GM21526 (cell line): ENCODE data around the gene OLA1.

Experiments
- ATAC-seq: cut with Tn5 transposase; IDR thresholded peaks from one replicate; pipeline ENCODE4 v1.9.1; 2021; ENCODE audit warnings: moderate library complexity; ENCODE audit not compliant: unreplicated experiment, low FRiP score

Gene OLA1

DNA sequence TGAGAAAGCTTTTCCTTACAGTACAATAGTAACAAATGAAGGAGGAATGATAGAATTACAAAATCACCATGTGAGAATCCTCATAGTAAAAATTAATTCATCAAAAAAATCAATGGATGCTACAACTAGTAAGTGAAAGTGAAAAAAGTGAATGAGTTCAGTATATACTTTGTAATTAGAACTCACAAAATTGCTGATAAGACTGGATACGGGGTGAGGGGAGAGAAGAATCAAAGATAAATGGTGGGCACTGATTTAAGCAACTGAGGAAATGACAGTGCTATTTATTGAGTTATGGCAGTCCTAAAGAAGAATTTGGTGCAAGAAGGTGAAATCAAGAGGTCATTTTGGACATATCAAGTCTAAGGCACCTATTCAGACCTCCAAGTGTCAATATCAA lies 20.6 kb downstream of the OLA1 start:
- no peak for ATAC-seq

DNA sequence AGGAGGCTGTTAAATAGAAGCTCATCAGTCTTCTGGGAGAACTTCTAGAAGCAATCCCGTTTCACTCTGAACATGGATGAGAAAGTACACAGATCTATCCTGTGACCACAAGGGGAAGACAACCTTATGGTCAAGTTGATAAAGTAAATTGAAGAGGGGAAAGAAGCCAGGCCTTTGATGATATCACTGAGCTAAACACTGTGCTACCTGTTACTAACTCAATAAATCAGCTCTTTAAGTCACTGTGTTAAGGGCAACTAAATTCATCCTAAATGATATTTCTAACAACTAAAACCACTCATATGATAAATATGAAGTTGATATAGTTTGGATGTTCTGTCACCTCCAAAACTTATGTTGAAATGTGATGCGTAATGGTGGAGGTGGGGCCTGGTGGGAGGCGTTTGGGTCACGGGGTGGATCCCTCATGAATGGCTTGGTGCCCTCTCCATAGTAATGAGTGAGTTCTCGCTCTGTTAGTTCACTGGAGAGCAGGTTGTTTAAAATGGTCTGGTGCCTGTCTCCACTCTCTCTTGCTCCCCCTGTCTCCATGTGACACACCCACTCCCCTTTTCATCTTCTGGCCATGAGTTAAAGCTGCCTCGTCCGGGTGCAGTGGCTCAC lies 23.6 kb downstream of the OLA1 start:
- no peak for ATAC-seq

DNA sequence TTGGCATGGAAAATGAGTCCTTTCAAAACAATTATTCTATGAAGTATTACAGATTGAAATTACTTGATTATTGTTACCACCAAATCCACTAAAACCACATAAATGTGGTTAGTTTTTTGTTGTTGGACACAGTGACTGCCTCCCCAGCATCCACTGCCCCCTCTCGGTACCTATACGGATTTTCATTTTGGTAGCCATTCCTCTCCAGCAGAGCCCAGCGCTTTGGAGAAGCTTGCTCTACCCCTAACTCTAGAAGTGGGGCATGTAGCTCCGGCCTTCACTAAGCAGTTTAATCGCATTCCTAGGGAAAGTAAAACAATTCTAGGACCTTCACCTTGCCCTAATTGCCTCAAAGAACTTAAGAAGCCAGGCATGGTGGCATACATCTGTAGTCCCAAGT lies 24.2 kb downstream of the OLA1 start:
- ATAC-seq = no peak

DNA sequence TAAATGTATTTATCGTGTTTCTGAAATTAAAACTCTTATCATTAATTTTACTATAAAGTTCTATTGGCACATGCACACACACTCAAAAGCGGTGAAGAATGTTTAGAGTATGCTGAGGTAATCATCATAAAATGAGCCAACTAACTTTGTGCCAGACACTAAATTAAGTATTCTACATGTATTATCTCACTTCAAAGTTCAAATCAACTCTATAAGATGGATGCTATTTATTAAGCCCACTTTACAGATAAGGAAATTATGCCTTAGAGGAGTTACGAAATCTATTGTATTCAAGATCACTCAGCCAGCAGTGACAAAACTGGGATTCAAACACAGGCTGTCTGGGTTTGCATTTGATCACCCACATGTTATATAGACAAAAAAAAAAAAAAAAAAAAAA lies 24.9 kb downstream of the OLA1 start:
- no peak for ATAC-seq

DNA sequence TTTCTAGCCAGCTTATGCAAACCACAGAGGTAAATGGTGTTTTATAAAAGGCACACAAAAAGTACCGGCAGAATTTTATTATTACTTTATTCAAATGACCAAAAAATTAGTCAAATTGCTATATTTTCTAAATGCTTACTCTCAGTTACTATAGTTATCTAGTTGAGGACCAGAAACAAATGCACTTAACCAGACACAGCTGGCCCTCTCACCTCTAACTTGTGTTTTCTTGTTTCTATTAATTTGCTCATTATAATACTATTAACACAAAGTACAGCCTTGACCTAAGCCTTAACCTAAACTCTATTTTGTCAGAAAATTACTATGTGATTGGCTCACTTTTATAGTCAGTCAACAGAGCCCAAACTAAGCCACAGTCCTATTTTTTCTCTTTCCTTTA lies 26.2 kb downstream of the OLA1 start:
- ATAC-seq = no peak

DNA sequence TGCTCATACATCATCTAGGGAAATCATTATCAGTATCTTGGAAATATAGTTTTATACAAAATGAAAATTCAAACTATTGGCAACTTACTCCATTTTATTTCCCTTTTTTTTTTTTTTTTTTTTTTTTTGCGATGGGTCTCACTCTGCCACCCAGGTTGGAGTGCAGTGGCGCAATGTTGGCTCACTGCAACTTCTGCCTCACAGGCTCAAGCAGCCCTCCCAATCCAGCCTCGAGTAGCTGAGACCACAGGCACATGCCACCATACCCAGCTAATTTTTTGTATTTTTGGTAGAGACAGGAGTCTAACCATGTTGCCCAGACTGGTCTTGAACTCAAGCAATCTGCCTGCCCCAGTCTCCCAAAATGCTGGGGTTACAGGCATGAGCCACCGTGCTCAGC lies 29.0 kb downstream of the OLA1 start:
- ATAC-seq = no peak

DNA sequence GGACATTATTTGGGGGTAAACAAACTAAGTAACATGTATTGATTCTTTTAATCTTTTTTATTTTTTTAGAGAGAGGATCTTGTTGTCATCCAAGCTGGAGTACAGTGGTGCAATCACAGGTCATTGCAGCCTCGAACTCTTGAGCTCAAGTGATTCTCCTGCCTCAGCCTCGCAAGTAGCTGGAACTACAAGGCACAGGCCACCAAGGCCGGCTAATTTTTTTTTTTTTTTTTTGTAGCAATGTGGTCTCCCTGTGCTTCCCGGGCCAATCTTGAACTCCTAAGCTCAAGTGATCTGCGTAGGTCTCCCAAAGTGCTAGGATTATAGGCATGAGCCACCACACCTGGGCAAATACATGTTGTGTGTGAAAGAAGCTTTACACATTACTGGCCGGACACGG lies 29.6 kb downstream of the OLA1 start:
- ATAC-seq = no peak

DNA sequence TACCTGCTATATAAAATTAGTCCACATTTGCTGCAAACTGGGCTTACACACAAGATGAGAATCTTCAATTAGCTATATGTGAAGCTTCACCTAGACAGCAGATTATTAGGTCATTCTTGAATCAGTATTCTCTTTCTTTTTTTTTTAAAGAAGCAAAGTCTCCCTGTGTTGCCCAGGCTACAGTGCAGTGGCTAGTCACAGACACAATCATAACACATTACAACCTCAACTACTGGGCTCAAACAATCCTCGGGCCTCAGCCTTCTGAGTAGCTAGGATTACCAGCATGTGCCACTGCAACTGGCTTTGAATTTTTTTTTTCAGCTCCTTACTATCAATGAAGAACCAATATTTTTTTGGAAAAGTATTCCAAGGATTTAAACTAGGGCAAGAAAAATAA lies 30.5 kb downstream of the OLA1 start:
- no peak for ATAC-seq

DNA sequence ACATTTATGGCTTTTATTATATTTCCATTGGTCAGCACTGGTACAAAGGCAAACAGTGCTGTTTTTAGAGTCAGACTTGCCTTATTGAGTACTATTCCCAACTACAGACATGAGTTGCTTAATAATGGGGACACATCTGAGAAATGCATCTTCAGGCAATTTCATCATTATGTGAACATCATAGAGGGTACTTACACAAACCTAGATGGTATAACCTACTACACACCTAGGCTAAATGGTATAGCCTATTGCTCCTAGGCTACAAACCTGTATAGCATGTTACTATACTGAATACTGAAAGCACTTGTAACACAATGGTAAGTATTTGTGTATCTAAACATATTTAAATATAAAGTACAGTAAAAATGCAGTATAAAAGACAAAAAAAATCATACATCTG lies 36.4 kb downstream of the OLA1 start:
- ATAC-seq = no peak

DNA sequence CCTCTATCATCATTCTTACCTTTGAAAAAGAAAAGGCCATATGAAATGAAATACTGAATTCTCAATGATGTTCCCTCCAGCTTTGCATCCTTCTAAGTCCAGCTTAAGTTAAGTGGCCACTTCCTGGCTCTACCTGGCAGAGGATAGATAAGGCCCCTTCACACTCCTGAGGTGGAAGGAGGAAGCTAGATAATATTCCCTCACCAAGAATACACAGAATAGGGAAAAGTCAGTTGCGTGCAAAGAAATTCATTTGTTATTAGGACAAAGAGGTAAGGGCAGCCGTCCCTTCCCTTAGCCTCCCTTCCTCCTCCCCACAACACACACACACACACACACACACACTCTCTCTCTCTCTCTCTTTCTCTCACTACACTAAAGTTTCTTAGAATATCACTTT lies 37.5 kb downstream of the OLA1 start:
- no peak for ATAC-seq

DNA sequence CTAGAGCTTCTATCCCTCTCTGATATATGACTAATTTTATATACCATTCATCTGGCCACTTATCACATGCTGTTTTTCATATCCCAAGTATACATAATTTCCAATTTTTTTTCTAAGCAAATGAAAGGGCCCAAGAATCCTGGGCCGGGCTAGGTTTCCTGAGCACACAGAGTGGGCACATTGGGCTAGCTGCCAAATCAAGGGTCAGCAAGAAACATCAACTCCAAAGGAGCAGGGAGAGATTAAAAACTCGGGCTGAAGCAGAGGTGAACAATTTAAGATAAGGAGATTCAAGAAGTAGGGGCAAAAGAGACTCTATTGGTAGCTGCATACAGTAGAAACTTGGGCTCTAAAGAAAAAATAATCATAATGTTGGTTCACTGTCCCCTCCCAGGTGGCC lies 39.0 kb downstream of the OLA1 start:
- no peak for ATAC-seq

DNA sequence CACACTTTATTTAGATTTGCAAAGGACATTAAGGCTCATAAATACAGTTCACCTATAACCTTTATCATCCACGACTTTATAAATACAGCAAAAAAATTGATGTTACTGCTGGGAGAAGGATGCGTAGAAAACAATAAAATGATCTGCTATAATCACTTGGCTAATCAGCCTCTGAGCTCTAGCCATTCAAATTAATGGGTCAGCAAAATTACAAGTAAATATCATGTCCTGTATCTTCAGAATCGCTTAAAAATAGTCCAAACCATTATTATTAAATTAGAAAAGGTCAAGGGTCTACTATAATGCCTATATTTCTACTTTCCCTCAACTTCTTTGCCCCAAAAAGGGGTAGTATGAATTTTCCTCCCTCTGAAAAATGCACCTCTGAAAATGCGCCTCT lies 40.3 kb downstream of the OLA1 start:
- ATAC-seq = no peak

DNA sequence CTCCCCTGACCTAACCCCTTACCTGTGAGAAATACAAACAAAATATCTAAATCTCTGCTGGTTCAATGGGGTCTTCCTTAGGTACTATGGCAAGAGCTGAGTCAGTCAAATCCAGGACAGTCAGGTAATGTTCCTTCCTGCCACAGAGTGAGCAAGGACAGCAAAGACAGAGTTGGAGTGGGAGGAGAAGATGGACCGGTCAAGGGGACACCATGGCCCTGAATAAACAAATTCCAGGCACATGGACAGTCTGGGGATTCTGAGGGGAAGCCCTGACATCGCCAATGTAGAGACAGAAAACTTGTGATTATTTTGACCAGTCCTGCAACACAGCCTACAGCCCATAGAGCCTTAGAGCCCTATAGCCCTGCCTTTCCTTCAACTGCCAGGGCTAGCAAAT lies 42.8 kb downstream of the OLA1 start:
- no peak for ATAC-seq

DNA sequence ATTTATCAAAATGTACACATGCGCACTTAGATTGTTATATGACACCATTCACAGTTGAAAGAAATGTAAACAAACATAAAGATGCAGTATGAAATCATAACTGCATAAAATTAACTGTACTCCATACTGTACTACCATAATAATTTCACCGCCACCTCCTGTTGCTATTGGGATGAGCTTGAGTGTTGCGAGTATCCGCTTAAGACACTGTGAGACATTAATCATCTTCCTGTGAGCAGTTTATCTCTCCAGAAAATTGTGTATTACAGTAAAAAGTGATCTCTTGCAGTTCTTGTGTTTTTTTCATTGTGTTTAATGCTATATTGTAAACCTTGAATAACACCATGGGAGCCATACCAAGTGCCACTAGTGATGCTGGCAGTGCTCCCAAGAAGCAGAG lies 46.1 kb downstream of the OLA1 start:
- no peak for ATAC-seq

DNA sequence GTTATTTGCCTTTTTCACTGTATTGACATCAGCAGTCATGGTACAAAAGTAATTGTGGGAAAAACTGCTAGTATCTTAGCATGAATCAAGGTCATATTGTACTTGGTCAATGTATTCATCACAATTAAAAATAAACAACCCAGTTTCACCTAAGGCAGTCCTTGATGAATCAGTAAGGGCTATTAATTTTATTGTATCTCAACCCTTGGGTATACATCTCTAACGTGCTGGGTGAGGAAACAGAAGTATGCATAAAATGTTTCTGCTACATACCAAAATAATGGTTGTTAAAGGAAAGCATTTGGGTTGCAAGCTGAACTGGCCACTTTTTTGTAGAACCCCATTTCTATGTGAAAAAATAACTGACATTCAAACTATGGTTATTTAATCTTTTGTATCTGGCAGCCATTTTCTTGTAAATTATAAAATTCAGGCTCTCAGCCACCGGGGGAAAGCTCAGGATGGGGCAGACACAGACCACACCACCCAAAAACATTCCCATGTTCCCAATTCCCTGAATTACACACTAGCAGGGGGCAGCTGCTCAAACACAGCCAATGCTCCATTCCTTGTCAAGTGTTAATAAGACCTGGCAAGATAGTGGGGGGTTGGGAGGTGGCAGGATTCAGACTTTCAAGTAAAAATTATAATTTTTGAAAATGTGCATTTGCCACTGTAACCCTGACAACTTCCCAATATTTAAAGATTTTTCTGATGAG lies 49.3 kb downstream of the OLA1 start:
- no peak for ATAC-seq

DNA sequence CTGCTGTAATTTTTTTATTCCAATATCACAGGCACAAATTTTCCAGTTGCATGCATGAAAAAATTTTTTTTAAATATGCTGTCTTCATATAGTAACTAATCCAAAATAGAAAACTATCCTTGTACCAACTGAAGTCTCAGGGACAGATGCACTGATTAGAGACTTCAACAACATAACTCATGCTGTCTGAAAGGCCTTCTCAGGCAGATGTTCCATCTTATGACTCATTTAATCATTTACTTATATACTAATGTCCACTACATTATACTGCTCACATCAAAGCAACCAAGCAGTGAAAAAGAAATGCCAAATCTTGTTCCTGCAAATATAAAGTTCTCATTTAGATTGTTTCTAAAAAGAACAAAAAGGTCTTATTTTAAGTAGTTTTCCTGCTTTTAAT lies 53.1 kb downstream of the OLA1 start:
- ATAC-seq = no peak

DNA sequence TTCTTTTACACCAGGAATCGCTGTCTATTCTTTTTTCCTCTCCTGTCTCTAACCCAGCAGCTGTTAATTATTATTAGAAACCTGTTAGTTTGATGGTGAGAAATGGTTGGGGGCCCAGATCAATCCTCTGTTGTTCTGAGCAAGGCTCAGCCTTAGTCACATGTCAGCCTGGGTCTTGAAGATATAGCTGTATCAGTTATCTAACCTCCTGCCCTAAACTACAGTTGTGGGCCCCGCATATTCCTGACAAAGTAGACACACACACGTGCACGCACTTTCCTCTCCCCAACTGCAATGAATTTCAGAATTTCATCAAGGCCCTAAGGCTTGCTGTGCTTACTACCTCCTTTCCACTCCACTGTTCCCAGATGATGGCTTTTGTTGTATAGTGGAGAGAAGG lies 54.6 kb downstream of the OLA1 start:
- ATAC-seq = no peak

DNA sequence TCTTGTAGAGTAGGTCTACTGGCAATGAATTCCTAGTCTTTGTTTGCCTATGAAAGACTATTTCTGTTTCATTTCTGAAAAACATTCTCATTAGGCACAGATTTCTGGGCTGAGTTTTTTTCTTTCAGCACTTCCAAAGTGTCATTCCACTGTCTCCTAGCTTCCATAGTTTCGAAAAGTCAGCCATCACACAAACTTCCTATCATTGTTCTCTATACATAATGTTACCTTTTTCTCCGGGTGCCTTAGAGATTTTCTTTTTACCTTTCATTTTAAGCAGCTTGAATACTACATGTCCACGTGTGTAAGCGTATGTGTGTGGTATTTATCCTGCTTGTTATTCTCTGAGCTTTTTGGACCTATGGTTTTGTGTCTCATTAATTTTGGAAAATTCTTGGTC lies 55.7 kb downstream of the OLA1 start:
- ATAC-seq = no peak

DNA sequence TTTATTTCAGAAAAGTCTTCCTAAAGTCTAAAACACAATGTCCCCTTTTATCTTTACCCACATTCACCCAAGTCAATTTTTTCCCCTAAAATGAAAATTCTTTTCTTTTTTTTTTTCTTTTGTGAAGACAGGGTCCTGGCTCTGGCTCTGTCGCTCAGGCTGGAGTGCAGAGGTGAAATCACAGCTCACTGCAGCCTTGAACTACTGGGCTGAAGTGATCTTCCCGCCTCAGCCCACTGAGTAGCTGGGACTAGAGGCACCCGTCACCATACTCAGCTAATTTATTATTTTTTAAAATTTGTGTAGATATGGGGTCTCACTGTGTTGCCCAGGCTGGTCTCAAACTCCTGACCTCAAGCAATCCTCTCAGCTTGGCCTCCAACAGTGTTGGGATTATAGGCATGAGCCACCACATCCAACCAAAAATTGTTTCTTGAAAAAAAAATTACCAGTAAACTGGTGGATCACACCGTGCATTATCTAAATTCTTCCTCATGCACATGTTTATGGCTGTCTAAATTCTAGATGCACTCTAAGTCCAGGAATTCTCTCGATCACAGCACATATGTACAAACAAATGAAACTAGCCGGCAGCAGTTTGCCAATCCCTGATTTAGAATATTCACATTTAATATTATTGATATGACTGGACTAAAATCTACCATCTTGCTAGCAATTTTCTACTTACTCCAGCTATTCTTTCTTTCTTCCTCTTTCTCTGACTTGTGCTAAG lies 56.8 kb downstream of the OLA1 start:
- ATAC-seq = no peak

DNA sequence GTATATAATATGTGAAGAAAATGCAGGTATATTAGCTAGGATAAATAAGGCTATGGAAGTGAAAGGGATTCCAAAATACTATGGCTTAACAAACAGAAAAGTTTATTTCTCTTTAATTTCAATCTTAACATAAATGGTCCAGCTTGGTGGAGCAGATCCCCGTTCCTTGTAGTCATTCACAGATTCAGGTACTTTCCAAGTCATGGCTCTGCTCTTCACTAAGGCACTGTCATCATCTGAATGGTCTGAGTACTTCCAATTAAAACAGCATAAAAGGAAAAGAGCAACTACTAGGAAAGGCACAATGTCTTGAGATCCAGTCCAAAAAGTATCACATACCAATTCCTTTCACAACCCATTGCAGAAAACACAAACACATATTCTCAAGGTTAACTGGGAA lies 63.4 kb downstream of the OLA1 start:
- ATAC-seq = no peak

DNA sequence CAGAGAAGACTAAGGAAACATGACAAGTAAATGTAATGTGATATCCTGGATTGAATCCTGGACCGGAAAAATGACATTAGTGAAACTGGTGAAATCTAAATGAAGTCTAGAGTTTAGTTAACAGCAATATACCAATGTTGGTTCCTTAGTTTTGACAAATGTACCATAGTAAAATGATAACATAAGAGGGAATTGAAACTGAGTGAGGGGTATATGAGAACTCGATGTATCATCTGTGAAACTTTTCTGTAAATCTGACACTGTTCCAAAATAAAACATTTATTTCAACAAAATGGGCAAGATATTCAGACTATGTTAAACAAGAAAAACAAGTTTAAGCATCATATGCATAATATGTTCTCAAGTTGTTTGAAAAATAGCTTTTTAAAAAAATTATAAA lies 63.8 kb downstream of the OLA1 start:
- ATAC-seq = no peak

DNA sequence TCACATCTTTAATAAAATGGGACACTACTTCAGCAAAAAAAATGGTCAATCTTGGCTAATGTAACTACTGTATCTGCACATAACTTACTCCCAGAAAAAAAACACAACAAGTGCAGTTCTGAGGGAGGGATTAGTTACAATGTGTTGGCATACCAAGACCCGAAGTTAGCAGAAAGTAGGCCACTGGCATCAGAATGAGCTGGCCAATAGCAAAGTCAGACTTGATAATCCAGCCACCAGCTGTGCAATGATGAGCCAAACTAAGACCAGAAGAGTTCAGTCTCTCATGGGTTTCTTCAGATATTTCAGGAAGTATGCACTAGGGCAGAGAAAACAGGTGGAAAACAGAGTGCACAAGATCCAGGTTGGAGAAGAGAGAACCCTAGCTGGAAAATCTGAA lies 65.3 kb downstream of the OLA1 start:
- no peak for ATAC-seq
